Activated CD8-positive, alpha-beta T cell treated with anti-CD3 and anti-CD28 coated beads for 36 hours (primary cell): ENCODE data around the gene RNF152. TPM values are rescaled to one million over a fixed set of nuclear protein-coding genes. Genes with fewer than 3 reads are reported as not detected.
A peak's percentile ranks its signal among the peaks of the same experiment; 100 is the strongest.

Experiments
- ATAC-seq: fragments of 200-7000 bp; cut with Tn5 transposase; one replicate; pipeline ENCODE4 v1.10.0; 2021; ENCODE audit warnings: mild to moderate bottlenecking, moderate library complexity
- CTCF ChIA-PET: fragments of 350-600 bp; sonication (Branson Sonifier 250); formaldehyde crosslinking; loops from one replicate; lab custom pipeline; 2021; ENCODE audit warnings: antibody characterized with exemption; lab: Charles Lee
- POLR2A ChIA-PET: fragments of 350-600 bp; sonication (Branson Sonifier 250); formaldehyde crosslinking; loops from one replicate; lab custom pipeline; 2021; ENCODE audit warnings: antibody characterized with exemption; lab: Charles Lee
- DNase-seq: peaks from one replicate; pipeline ENCODE4 v3.0.0-alpha.2; 2020
- H3K27ac Mint-ChIP-seq: one replicate; pipeline ENCODE4 v1.8.0; 2021; ENCODE audit warnings: mild to moderate bottlenecking, mixed read lengths
- H3K27me3 Mint-ChIP-seq: one replicate; pipeline ENCODE4 v1.8.0; 2021; ENCODE audit warnings: mixed read lengths
- H3K36me3 Mint-ChIP-seq: one replicate; pipeline ENCODE4 v1.8.0; 2021; ENCODE audit warnings: low read depth, mixed read lengths
- H3K4me1 Mint-ChIP-seq: one replicate; pipeline ENCODE4 v1.8.0; 2021; ENCODE audit warnings: low read depth, mixed read lengths
- H3K4me3 Mint-ChIP-seq: one replicate; pipeline ENCODE4 v1.8.0; 2021; ENCODE audit warnings: mild to moderate bottlenecking, moderate library complexity, mixed read lengths
- H3K9me3 Mint-ChIP-seq: one replicate; pipeline ENCODE4 v1.8.0; 2021; ENCODE audit warnings: mixed read lengths
- CTCF ChIP-seq: fragments of 200-600 bp; IDR thresholded peaks from one replicate; pipeline ENCODE4 v1.8.0; 2022; ENCODE audit warnings: antibody characterized with exemption, mild to moderate bottlenecking
- intact Hi-C: fragments of 100-400 bp; cut with micrococcal nuclease; formaldehyde crosslinking; loops from one replicate; pipeline ENCODE4 v1.10.0; 2022
- total RNA-seq, 2 experiments: library from RNA; stranded (reverse); gene quantifications; one replicate each; pipeline ENCODE4 v1.2.3, GENCODE V29; 2021

The RNF152 gene
- total RNA-seq, 2 experiments from 2014 or later, result 0.16 to 0.18 TPM

DNA sequence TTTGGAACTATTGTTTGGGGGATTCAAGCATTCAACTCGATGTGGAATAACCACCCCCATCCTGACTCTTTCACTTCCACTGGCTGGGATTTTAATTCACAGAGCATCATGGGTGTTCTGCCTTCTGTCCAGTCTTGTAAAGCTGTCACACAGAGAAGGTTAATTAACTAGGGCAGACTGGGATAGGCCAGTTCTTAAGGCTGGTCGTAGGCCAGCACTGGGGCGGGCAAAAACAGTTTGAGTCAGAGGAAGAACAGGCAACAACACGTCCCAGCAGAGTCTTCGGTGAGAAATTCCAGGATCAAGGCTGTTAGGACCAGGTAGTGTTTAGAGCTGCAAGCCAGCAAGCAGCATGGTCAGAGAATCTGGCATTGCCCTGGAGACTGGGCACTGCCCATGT, 4.0 kb upstream of the RNF152 start:
- CTCF ChIA-PET, result interaction anchor here (0.7 to 1.1 kb wide), 2 partner anchors 235 to 558 kb away, joined by 3 read pairs; no protein-coding TSS in a partner anchor
- H3K27me3 Mint-ChIP-seq, result peaks cover 43% of the 10 kb centered on the region
- intact Hi-C loops, result loop anchor here (10.0 kb wide), 3 partner anchors 132 to 262 kb away; no protein-coding TSS in a partner anchor
- no peak for TF ChIP-seq CTCF
- H3K4me1 Mint-ChIP-seq, result peaks cover 14% of the 10 kb centered on the region
- H3K36me3 Mint-ChIP-seq, result no peaks in the 10 kb centered on the region
- H3K9me3 Mint-ChIP-seq, result no peaks in the 10 kb centered on the region
- H3K4me3 Mint-ChIP-seq, result no peak overlapping the region
- POLR2A ChIA-PET, result interaction anchor here (0.8 kb wide), 1 partner anchor 10 kb away, joined by 3 read pairs; no protein-coding TSS in a partner anchor
- ATAC-seq (no peak), DNase-seq (no peak)
- H3K27ac Mint-ChIP-seq, result no peak overlapping the region

DNA sequence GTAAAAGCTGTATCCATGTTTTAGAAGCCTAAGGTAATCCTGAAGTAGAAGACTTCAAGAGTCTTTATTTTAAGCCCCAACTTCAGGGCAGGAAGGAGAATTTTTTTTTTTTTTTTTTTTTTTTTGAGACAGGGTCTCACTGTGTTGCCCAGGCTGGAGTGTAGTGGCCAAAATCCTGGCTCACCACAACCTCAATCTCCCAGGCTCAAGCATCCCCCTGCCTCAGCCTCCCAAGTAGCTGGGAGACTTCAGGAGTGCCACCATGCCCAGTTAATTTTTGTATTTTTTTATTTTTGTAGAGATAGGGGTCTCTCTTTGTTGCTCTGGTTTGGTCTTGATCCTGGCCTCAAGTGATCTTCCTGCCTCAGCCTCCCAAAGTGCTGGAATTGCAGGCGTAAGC, 3.3 kb upstream of the RNF152 start:
- DNase-seq (no peak), ATAC-seq (no peak)
- CTCF ChIA-PET, result interaction anchor here (0.7 to 1.1 kb wide), 2 partner anchors 235 to 559 kb away, joined by 3 read pairs; no protein-coding TSS in a partner anchor
- no peak for TF ChIP-seq CTCF
- Mint-ChIP-seq H3K4me3 (no peak overlapping the region), H3K4me1 (peaks cover 14% of the 10 kb centered on the region), H3K27ac (no peak overlapping the region), H3K9me3 (no peaks in the 10 kb centered on the region), H3K27me3 (peaks cover 45% of the 10 kb centered on the region), H3K36me3 (no peaks in the 10 kb centered on the region)
- POLR2A ChIA-PET, result interaction anchor here (0.8 kb wide), 1 partner anchor 10 kb away, joined by 3 read pairs; no protein-coding TSS in a partner anchor
- intact Hi-C loops, result loop anchor here (10.0 kb wide), 3 partner anchors 131 to 261 kb away; no protein-coding TSS in a partner anchor

GRCh38 chr18:61894751-61895524, 2.1 kb upstream of the RNF152 start:
- Mint-ChIP-seq H3K27me3 (peaks cover 44% of the 10 kb centered on the region), H3K4me1 (peaks cover 14% of the 10 kb centered on the region), H3K9me3 (no peaks in the 10 kb centered on the region), H3K4me3 (peak overlapping the region; percentile 76), H3K27ac (no peak overlapping the region), H3K36me3 (no peaks in the 10 kb centered on the region)
- ChIA-PET POLR2A (interaction anchor here (0.6 kb wide), 1 partner anchor 117 kb away, joined by 3 read pairs; no protein-coding TSS in a partner anchor), CTCF (interaction anchor here (1.3 kb wide), 1 partner anchor 312 kb away, joined by 3 read pairs; no protein-coding TSS in a partner anchor)
- intact Hi-C loops, result loop anchor here (10.0 kb wide), 3 partner anchors 130 to 260 kb away; no protein-coding TSS in a partner anchor
- TF ChIP-seq CTCF, result no peak
- ATAC-seq, result no peak
- DNase-seq, result peak; percentile 6

DNA sequence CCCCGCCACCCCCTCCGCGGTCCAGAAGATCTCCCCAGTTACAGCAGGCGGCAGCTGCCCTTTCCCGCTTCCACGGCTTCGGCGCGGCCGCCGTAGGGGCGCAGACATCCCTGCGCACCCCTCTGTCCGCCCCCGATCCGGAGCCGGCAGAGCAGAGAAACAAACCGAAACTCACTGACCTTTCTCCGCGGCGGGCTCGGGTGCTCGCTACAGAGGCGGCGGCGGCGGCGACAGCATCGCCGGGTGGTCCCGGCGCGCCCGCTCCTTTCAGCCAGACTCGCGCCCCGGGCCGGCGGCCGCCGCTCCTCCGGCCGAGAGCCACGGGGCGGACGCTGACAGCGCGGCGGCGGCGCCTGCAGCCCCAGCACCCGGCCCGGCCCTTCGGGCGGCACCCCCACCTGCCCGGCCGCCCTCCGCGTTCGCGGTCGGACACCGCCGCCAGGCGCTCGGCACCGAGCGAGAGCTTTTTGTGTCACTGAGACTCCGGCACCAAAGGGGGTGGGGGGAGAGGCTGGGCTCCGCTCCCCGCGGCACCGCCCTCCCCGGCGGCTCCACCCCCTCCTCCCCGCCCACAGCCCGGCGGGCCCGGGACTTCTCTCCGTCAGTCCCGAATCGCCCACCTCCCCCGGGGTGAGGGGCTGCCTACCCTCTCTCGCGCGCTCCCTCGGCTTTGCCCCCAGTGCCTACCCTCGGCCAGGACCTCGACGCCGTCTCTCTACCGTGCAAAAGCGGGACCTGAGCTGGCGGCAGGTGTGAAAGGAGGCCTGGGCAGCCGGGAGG, 1.4 kb upstream of the RNF152 start:
- ATAC-seq, result peak; percentile 84
- H3K4me3 Mint-ChIP-seq, result peak overlapping the region; percentile 76
- H3K27ac Mint-ChIP-seq, result no peak overlapping the region
- intact Hi-C loops, result loop anchor here (10.0 kb wide), 3 partner anchors 129 to 259 kb away; no protein-coding TSS in a partner anchor
- DNase-seq, result peak; percentile 70
- CTCF ChIA-PET, result interaction anchor here (1.3 kb wide), 1 partner anchor 312 kb away, joined by 3 read pairs; no protein-coding TSS in a partner anchor
- peaks cover 44% of the 10 kb centered on the region for H3K27me3 Mint-ChIP-seq
- H3K36me3 Mint-ChIP-seq, result no peaks in the 10 kb centered on the region
- H3K9me3 Mint-ChIP-seq, result no peaks in the 10 kb centered on the region
- peaks cover 14% of the 10 kb centered on the region for H3K4me1 Mint-ChIP-seq
- no peak for TF ChIP-seq CTCF
- POLR2A ChIA-PET, result interaction anchor here (0.6 kb wide), 1 partner anchor 117 kb away, joined by 3 read pairs; no protein-coding TSS in a partner anchor
